Epithelial cell of proximal tubule (primary cell): ENCODE results near the gene EPB41L4B. TPM values are rescaled to one million over a fixed set of nuclear protein-coding genes. Genes with fewer than 3 reads are reported as not detected.
"Not testable (repeated sequence)": the region's sequence is repeated elsewhere in the genome, so short reads cannot be mapped to it uniquely, and the experiment has no call there.

Source experiments
- DNase-seq: peaks from one replicate; pipeline ENCODE4 v3.0.0-alpha.2; 2011; ENCODE audit warnings: low read depth
- H3K4me3 ChIP-seq: 2 replicates; pipeline ENCODE4 v1.5.1; 2011; ENCODE audit warnings: low read depth, mild to moderate bottlenecking, low read length
- CTCF ChIP-seq: conservative IDR thresholded peaks from 2 replicates; pipeline ENCODE4 v1.5.1; 2012; ENCODE audit warnings: low read depth, mild to moderate bottlenecking, low read length
- total RNA-seq: library from RNA; depleted of rRNA; stranded (reverse); fragments of >200 nt; gene quantifications from 2 replicates; pipeline ENCODE4 v1.2.3, GENCODE V29; 2015

Gene EPB41L4B
- total RNA-seq, 1 donor from 2014 or later, result 7.6 TPM

GRCh38 chr9:109286571-109286977 lies 34.3 kb downstream of the EPB41L4B start:
- no peak for DNase-seq
- no peak for TF ChIP-seq CTCF
- no peak overlapping the region for H3K4me3 ChIP-seq

DNA sequence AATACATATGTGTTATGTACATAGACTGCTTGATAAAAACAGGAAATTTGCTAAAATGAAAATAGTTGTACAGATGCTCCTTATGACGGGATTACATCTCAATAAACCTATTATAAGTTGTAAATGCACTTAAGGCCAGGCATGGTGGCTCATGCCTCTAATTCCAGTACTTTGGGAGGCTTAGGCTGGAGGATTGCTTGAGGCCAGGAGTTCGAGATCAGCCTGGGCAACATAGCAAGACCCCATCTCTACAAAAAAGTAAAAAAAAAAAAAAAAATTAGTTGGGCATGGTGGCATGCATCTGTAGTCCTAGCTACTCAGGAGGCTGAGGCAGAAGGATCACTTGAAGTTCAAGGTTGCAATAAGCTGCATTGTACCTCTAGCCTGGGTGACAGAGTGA lies 37.2 kb downstream of the EPB41L4B start:
- not testable (repeated sequence) for H3K4me3 ChIP-seq, DNase-seq

- H3K4me3 ChIP-seq, result no peak overlapping the region
- TF ChIP-seq CTCF, result no peak
- DNase-seq, result no peak
These were observed 37.8 kb downstream of the EPB41L4B start for GRCh38 chr9:109283012-109283411.

GRCh38 chr9:109282302-109282701 lies 38.6 kb downstream of the EPB41L4B start:
- no peak for TF ChIP-seq CTCF
- H3K4me3 ChIP-seq, result no peak overlapping the region
- no peak for DNase-seq

DNA sequence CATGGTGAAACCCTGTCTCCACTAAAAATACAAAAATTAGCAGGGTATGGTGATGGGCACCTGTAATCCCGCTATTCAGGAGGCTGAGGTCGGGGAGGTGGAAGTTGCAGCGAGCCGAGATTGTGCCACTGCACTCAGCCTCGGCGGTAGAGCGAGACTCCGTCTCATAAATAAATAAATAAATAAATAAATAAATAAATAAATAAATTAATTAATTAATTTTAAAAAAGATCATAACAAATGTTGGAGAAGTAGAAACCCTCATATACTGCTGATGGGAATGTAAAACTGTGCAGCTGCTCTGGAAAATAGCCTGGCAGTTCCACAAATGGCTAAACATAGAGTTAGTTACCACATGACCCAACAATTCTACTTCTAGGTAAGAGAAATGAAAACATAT lies 39.3 kb downstream of the EPB41L4B start:
- H3K4me3 ChIP-seq, result no peak overlapping the region
- TF ChIP-seq CTCF, result no peak
- no peak for DNase-seq

GRCh38 chr9:109278848-109279247 lies 42.0 kb downstream of the EPB41L4B start:
- DNase-seq, result no peak
- no peak for TF ChIP-seq CTCF
- H3K4me3 ChIP-seq, result no peak overlapping the region

DNA sequence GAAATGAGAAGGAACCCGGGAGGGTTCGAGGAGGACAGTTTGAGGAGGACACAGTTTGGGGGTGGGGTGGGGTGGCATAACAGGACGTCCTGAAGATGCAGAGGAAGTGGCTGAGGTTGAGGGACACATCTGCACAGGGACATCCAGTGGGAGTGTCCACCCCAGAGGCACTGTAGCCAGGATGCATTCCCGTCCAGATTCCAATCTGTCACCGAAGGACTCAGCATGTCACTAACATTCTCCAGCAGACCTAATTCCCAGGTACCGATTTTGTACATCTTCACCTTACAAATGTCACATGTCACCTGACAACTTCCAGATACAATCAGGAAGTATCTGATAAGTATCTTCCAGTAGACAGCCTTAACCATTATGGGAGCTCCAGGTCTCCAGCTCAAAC lies 42.6 kb downstream of the EPB41L4B start:
- no peak for TF ChIP-seq CTCF
- H3K4me3 ChIP-seq, result no peak overlapping the region
- no peak for DNase-seq

- no peak overlapping the region for H3K4me3 ChIP-seq
- no peak for DNase-seq
- no peak for TF ChIP-seq CTCF
These were observed 43.4 kb downstream of the EPB41L4B start for GRCh38 chr9:109277451-109277850.
